ENCODE data around the gene TOMM7. TPM values are rescaled to one million over a fixed set of nuclear protein-coding genes. Genes with fewer than 3 reads are reported as not detected.
A peak's percentile ranks its signal among the peaks of the same experiment; 100 is the strongest.

The TOMM7 gene
- total and polyA plus RNA-seq, 9 of the 15 experiments (the other 6 are each of a cell fraction or from before 2014, with no cell fraction given), result 283 to 1,717 (median 638) TPM

- TF ChIP-seq MBD1 (CRISPR knock-in tag; IDR thresholded peaks at IDR 0.05) (no peak), FOXJ2 (tag; IDR thresholded peaks at IDR 0.05) (peak; percentile 89), SIN3A (IDR thresholded peaks at IDR 0.05; ENCODE audit: borderline replicate concordance in 2 of 2, control insufficient read depth in 1 of 2, low read depth in 2 of 2, low read length in 2 of 2) (no peak; a peak in 1 of 4 replicates), HINFP (tag; conservative IDR thresholded peaks at IDR 0.05; ENCODE audit: low read depth) (no peak), KAT8 (IDR thresholded peaks at IDR 0.05; ENCODE audit: low read depth) (no peak), ZNF311 (CRISPR knock-in tag; IDR thresholded peaks at IDR 0.05) (no peak), TAF7 (tag; IDR thresholded peaks at IDR 0.05) (peak; percentile 96), DACH1 (IDR thresholded peaks at IDR 0.05; ENCODE audit: partially characterized antibody) (no peak), SETDB1 (IDR thresholded peaks at IDR 0.05; ENCODE audit: low read length) (peak; percentile 89), ZBTB9 (CRISPR knock-in tag; IDR thresholded peaks at IDR 0.05) (no peak), ZNF695 (CRISPR knock-in tag; IDR thresholded peaks at IDR 0.05) (no peak), ZNF263 (CRISPR knock-in tag; IDR thresholded peaks at IDR 0.05; ENCODE audit: borderline replicate concordance) (peak; percentile 22; the same call in 1 of the 2 replicates), ZBTB7A (IDR thresholded peaks at IDR 0.05; ENCODE audit: borderline replicate concordance, control insufficient read depth, low read depth, low read length) (no peak; the same call in 1 of the 2 replicates), COPS2 (conservative IDR thresholded peaks at IDR 0.05) (no peak), KDM2B (CRISPR knock-in tag; IDR thresholded peaks at IDR 0.05) (no peak), ZHX1 (conservative IDR thresholded peaks at IDR 0.05; ENCODE audit: low read length) (no peak), STAT6 (CRISPR knock-in tag; IDR thresholded peaks at IDR 0.05) (no peak)
Measured at GRCh38 chr7:22822486-22823141, at the start of gene TOMM7 (continued).

All from K562 (cell line).